ENCODE results near the gene SMARCAD1. TPM values are rescaled to one million over a fixed set of nuclear protein-coding genes. Genes with fewer than 3 reads are reported as not detected.
"Not testable (repeated sequence)": the region's sequence is repeated elsewhere in the genome, so short reads cannot be mapped to it uniquely, and the experiment has no call there.

The SMARCAD1 gene
- total and polyA plus RNA-seq, 4 experiments from 2014 or later: 13.4 to 30.7 (median 21.4) TPM

GRCh38 chr4:94307231-94307871 lies 99.7 kb downstream of the SMARCAD1 start:
- ChIA-PET POLR2A (ENCODE audit: partially characterized antibody) (no interaction called here), CTCF (ENCODE audit: partially characterized antibody) (interaction anchor here (0.8 to 2.3 kb wide), 2 partner anchors 10 to 83 kb away, joined by 4 to 5 read pairs; no protein-coding TSS in a partner anchor)
- Mint-ChIP-seq H3K27ac (no peak overlapping the region), H3K4me1 (no peaks in the 10 kb centered on the region), H3K4me3 (no peak overlapping the region), H3K27me3 (peaks cover 0 to 2% of the 10 kb centered on the region in 2 donors), H3K9me3 (peaks cover 0 to 5% (median 0%) of the 10 kb centered on the region in 8 donors), H3K36me3 (no peaks in the 10 kb centered on the region)
- H3K4me1 ChIP-seq (ENCODE audit: insufficient read depth, low read length): no peaks in the 10 kb centered on the region
- H3K27ac ChIP-seq (ENCODE audit: low read depth, low read length): no peak overlapping the region
- no peaks in the 10 kb centered on the region for H3K9me3 ChIP-seq (ENCODE audit: control insufficient read depth in 1 of 2, low read length in 2 of 2)
- DNase-seq: no peak
- no peaks in the 10 kb centered on the region for H3K36me3 ChIP-seq (ENCODE audit: insufficient read depth, low read length)
- no peaks in the 10 kb centered on the region for H3K27me3 ChIP-seq (ENCODE audit: insufficient read depth, low read length)
- intact Hi-C loops (cut with micrococcal nuclease): no loop called here
- no peak overlapping the region for H3K4me3 ChIP-seq (ENCODE audit: low read length in 2 of 2)

GRCh38 chr4:94319927-94320326 lies 112.3 kb downstream of the SMARCAD1 start:
- H3K9me3 ChIP-seq (ENCODE audit: control insufficient read depth in 1 of 2, low read length in 2 of 2); intact Hi-C loops (cut with micrococcal nuclease); H3K4me3 ChIP-seq (ENCODE audit: low read length in 2 of 2); DNase-seq; H3K27me3 ChIP-seq (ENCODE audit: insufficient read depth, low read length); POLR2A ChIA-PET (ENCODE audit: partially characterized antibody); H3K4me1 Mint-ChIP-seq; H3K27me3 Mint-ChIP-seq; CTCF ChIA-PET (ENCODE audit: partially characterized antibody); H3K27ac Mint-ChIP-seq; H3K36me3 ChIP-seq (ENCODE audit: insufficient read depth, low read length); H3K4me3 Mint-ChIP-seq; H3K27ac ChIP-seq (ENCODE audit: low read depth, low read length); H3K36me3 Mint-ChIP-seq; H3K4me1 ChIP-seq (ENCODE audit: insufficient read depth, low read length): not testable (repeated sequence)
- H3K9me3 Mint-ChIP-seq: peaks cover 0 to 26% (median 17%) of the 10 kb centered on the region in 8 donors

GRCh38 chr4:94325835-94326234 lies 118.2 kb downstream of the SMARCAD1 start:
- POLR2A ChIA-PET (ENCODE audit: partially characterized antibody): no interaction called here
- H3K36me3 ChIP-seq (ENCODE audit: insufficient read depth, low read length): no peaks in the 10 kb centered on the region
- H3K27me3 Mint-ChIP-seq: peaks cover 0 to 11% of the 10 kb centered on the region in 2 donors

GRCh38 chr4:94329933-94330332 lies 122.3 kb downstream of the SMARCAD1 start:
- CTCF ChIA-PET (ENCODE audit: partially characterized antibody): no interaction called here
- Mint-ChIP-seq H3K27me3 (peaks cover 0 to 5% of the 10 kb centered on the region in 2 donors), H3K4me3 (no peak overlapping the region), H3K4me1 (no peaks in the 10 kb centered on the region), H3K27ac (no peak overlapping the region), H3K9me3 (peaks cover 0 to 27% (median 18%) of the 10 kb centered on the region in 8 donors), H3K36me3 (peaks cover 6 to 10% of the 10 kb centered on the region in 2 donors)
- Histone ChIP-seq H3K36me3 (ENCODE audit: insufficient read depth, low read length) (no peaks in the 10 kb centered on the region), H3K27me3 (ENCODE audit: insufficient read depth, low read length) (no peaks in the 10 kb centered on the region), H3K4me1 (ENCODE audit: insufficient read depth, low read length) (no peaks in the 10 kb centered on the region), H3K4me3 (ENCODE audit: low read length in 2 of 2) (no peak overlapping the region), H3K27ac (ENCODE audit: low read depth, low read length) (no peak overlapping the region), H3K9me3 (ENCODE audit: control insufficient read depth in 1 of 2, low read length in 2 of 2) (no peaks in the 10 kb centered on the region)
- no peak for DNase-seq
- intact Hi-C loops (cut with micrococcal nuclease): no loop called here
- POLR2A ChIA-PET (ENCODE audit: partially characterized antibody): no interaction called here

More at GRCh38 chr4:94325835-94326234, 118.2 kb downstream of the SMARCAD1 start:
- Mint-ChIP-seq H3K4me3 (no peak overlapping the region), H3K4me1 (no peaks in the 10 kb centered on the region), H3K9me3 (peaks cover 5 to 40% (median 24%) of the 10 kb centered on the region in 8 donors), H3K36me3 (peaks cover 10% of the 10 kb centered on the region in 2 donors), H3K27ac (no peak overlapping the region)
- no peak for DNase-seq
- CTCF ChIA-PET (ENCODE audit: partially characterized antibody): no interaction called here
- no peaks in the 10 kb centered on the region for H3K4me1 ChIP-seq (ENCODE audit: insufficient read depth, low read length)
- no peak overlapping the region for H3K4me3 ChIP-seq (ENCODE audit: low read length in 2 of 2)
- H3K27ac ChIP-seq (ENCODE audit: low read depth, low read length): no peak overlapping the region
- H3K9me3 ChIP-seq (ENCODE audit: control insufficient read depth in 1 of 2, low read length in 2 of 2): no peaks in the 10 kb centered on the region
- no peaks in the 10 kb centered on the region for H3K27me3 ChIP-seq (ENCODE audit: insufficient read depth, low read length)
- intact Hi-C loops (cut with micrococcal nuclease): no loop called here

GRCh38 chr4:94332983-94333590 lies 125.4 kb downstream of the SMARCAD1 start:
- Histone ChIP-seq H3K9me3 (ENCODE audit: control insufficient read depth in 1 of 2, low read length in 2 of 2) (no peaks in the 10 kb centered on the region), H3K4me3 (ENCODE audit: low read length in 2 of 2) (no peak overlapping the region), H3K27ac (ENCODE audit: low read depth, low read length) (no peak overlapping the region), H3K36me3 (ENCODE audit: insufficient read depth, low read length) (no peaks in the 10 kb centered on the region), H3K4me1 (ENCODE audit: insufficient read depth, low read length) (peaks cover 5% of the 10 kb centered on the region), H3K27me3 (ENCODE audit: insufficient read depth, low read length) (no peaks in the 10 kb centered on the region)
- intact Hi-C loops (cut with micrococcal nuclease): no loop called here
- DNase-seq: no peak
- Mint-ChIP-seq H3K9me3 (peaks cover 0 to 2% (median under 1%) of the 10 kb centered on the region in 8 donors), H3K27ac (no peak overlapping the region), H3K36me3 (no peaks in the 10 kb centered on the region), H3K27me3 (peaks cover 0 to 4% of the 10 kb centered on the region in 2 donors), H3K4me3 (no peak overlapping the region), H3K4me1 (peaks cover 0 to 4% (median under 1%) of the 10 kb centered on the region in 4 donors)
- ChIA-PET CTCF (ENCODE audit: partially characterized antibody) (no interaction called here), POLR2A (ENCODE audit: partially characterized antibody) (no interaction called here)

GRCh38 chr4:94333866-94334265 lies 126.2 kb downstream of the SMARCAD1 start:
- peaks cover 0 to 4% of the 10 kb centered on the region in 2 donors for H3K27me3 Mint-ChIP-seq
- H3K27ac ChIP-seq (ENCODE audit: low read depth, low read length): no peak overlapping the region
- no peaks in the 10 kb centered on the region for H3K36me3 Mint-ChIP-seq
- ChIA-PET POLR2A (ENCODE audit: partially characterized antibody) (no interaction called here), CTCF (ENCODE audit: partially characterized antibody) (no interaction called here)
- no peak overlapping the region for H3K4me3 Mint-ChIP-seq
- intact Hi-C loops (cut with micrococcal nuclease): no loop called here
- peaks cover 7% of the 10 kb centered on the region for H3K4me1 ChIP-seq (ENCODE audit: insufficient read depth, low read length)
- no peak overlapping the region for H3K4me3 ChIP-seq (ENCODE audit: low read length in 2 of 2)
- H3K27ac Mint-ChIP-seq: no peak overlapping the region
- H3K9me3 ChIP-seq (ENCODE audit: control insufficient read depth in 1 of 2, low read length in 2 of 2): no peaks in the 10 kb centered on the region
- H3K27me3 ChIP-seq (ENCODE audit: insufficient read depth, low read length): no peaks in the 10 kb centered on the region
- DNase-seq: no peak
- H3K36me3 ChIP-seq (ENCODE audit: insufficient read depth, low read length): no peaks in the 10 kb centered on the region
- peaks cover 0 to 2% (median 0%) of the 10 kb centered on the region in 8 donors for H3K9me3 Mint-ChIP-seq
- peaks cover 3 to 10% (median 5%) of the 10 kb centered on the region in 4 donors for H3K4me1 Mint-ChIP-seq

- Histone ChIP-seq H3K27ac (ENCODE audit: low read depth, low read length) (no peak overlapping the region), H3K4me3 (ENCODE audit: low read length in 2 of 2) (no peak overlapping the region), H3K9me3 (ENCODE audit: control insufficient read depth in 1 of 2, low read length in 2 of 2) (no peaks in the 10 kb centered on the region), H3K27me3 (ENCODE audit: insufficient read depth, low read length) (no peaks in the 10 kb centered on the region), H3K4me1 (ENCODE audit: insufficient read depth, low read length) (peaks cover 10% of the 10 kb centered on the region), H3K36me3 (ENCODE audit: insufficient read depth, low read length) (no peaks in the 10 kb centered on the region)
- H3K9me3 Mint-ChIP-seq: peaks cover 0 to 2% (median 0%) of the 10 kb centered on the region in 8 donors
- intact Hi-C loops (cut with micrococcal nuclease): no loop called here
- H3K27me3 Mint-ChIP-seq: peaks cover 0 to 4% of the 10 kb centered on the region in 2 donors
- peaks cover 4 to 15% (median 10%) of the 10 kb centered on the region in 4 donors for H3K4me1 Mint-ChIP-seq
- POLR2A ChIA-PET (ENCODE audit: partially characterized antibody): no interaction called here
- no peak for DNase-seq
- no peaks in the 10 kb centered on the region for H3K36me3 Mint-ChIP-seq
- CTCF ChIA-PET (ENCODE audit: partially characterized antibody): no interaction called here
- no peak overlapping the region for H3K27ac Mint-ChIP-seq
- no peak overlapping the region for H3K4me3 Mint-ChIP-seq
Measured at GRCh38 chr4:94334476-94334875, 126.8 kb downstream of the SMARCAD1 start.

Data from CD4-positive, alpha-beta memory T cell (primary cell).